ENCODE data around the gene B3GAT2. TPM values are rescaled to one million over a fixed set of nuclear protein-coding genes. Genes with fewer than 3 reads are reported as not detected.

Gene B3GAT2
- total and polyA plus RNA-seq, 2 donors (not counting 1 experiment from before 2014, with no cell fraction given): not detected

- H3K27ac Mint-ChIP-seq: no peak overlapping the region
- H3K4me2 ChIP-seq (replicated peaks; ENCODE audit: low read depth, low read length, poor library complexity, severe bottlenecking): no peak overlapping the region
- H4K20me1 ChIP-seq (ENCODE audit: control insufficient read depth, insufficient read depth, low read length, poor library complexity, severe bottlenecking): no peaks in the 10 kb centered on the region
- H3K9me3 Mint-ChIP-seq (ENCODE audit: insufficient read depth): no peaks in the 10 kb centered on the region
- no peak overlapping the region for H3K4me3 ChIP-seq (ENCODE audit: control extremely low read depth in 1 of 5, extremely low read depth in 1 of 5, insufficient read depth in 1 of 5, low read depth in 2 of 5, low read length in 4 of 5)
- no peak overlapping the region for H3K9ac ChIP-seq (ENCODE audit: low read length)
- WGBS (ENCODE audit: insufficient coverage): 71% methylated on average over 1 of the region's 2 CpGs
- POLR2A ChIA-PET: no interaction called here
- no peak overlapping the region for H3K4me3 Mint-ChIP-seq
- CTCF ChIA-PET: interaction anchor here (0.6 to 2.7 kb wide), 4 partner anchors 15 to 192 kb away, joined by 3 to 13 read pairs (median 6); no protein-coding TSS in a partner anchor
- no peaks in the 10 kb centered on the region for H3K36me3 ChIP-seq (replicated peaks in 1 of 2; ENCODE audit: control extremely low read depth in 1 of 2, control insufficient read depth in 1 of 2, extremely low read depth in 1 of 2, insufficient read depth in 2 of 2, low read length in 1 of 2)
- intact Hi-C loops (cut with micrococcal nuclease): no loop called here
- H3K27me3 Mint-ChIP-seq: peaks cover 27% of the 10 kb centered on the region
- no peaks in the 10 kb centered on the region for H3K9me3 ChIP-seq (ENCODE audit: control extremely low read depth in 1 of 3, control insufficient read depth in 2 of 3, insufficient read depth in 1 of 3, low read length in 2 of 3)
- no peaks in the 10 kb centered on the region for H3K4me1 Mint-ChIP-seq
- H3K79me2 ChIP-seq (ENCODE audit: control insufficient read depth, insufficient read depth, low read length): no peaks in the 10 kb centered on the region
- no peaks in the 10 kb centered on the region for H3K4me1 ChIP-seq (ENCODE audit: control insufficient read depth in 2 of 2, insufficient read depth in 2 of 2, low read length in 2 of 2)
- no peak for DNase-seq
- peaks cover 0 to 6% (median 1%) of the 10 kb centered on the region in 4 experiments for H3K27me3 ChIP-seq (replicated peaks in 1 of 4; ENCODE audit: control extremely low read depth in 1 of 4, control insufficient read depth in 3 of 4, insufficient read depth in 4 of 4, low read length in 3 of 4)
- H3K27ac ChIP-seq (ENCODE audit: low read length in 2 of 2): no peak overlapping the region
- TF ChIP-seq EZH2 (IDR thresholded peaks at IDR 0.05; ENCODE audit: borderline replicate concordance, insufficient read depth, low read depth, low read length, poor library complexity, severe bottlenecking) (no peak), CTCF (IDR thresholded peaks at IDR 0.05) (no peak)
- no peak for ATAC-seq (ENCODE audit: low read depth)
- H2AFZ ChIP-seq (ENCODE audit: insufficient read depth, low read depth, low read length, poor library complexity, severe bottlenecking): no peak overlapping the region
Observed at GRCh38 chr6:70900047-70900446, 56.8 kb downstream of the B3GAT2 start.

- WGBS (ENCODE audit: insufficient coverage): 94% methylated on average over 11 of the region's 12 CpGs
- no peaks in the 10 kb centered on the region for H3K79me2 ChIP-seq (ENCODE audit: control insufficient read depth, insufficient read depth, low read length)
- no peak overlapping the region for H3K4me3 Mint-ChIP-seq
- ChIA-PET CTCF (interaction anchor here (0.5 to 1.5 kb wide), 3 partner anchors 10 to 348 kb away, joined by 3 to 6 read pairs (median 4); no protein-coding TSS in a partner anchor), POLR2A (no interaction called here)
- peaks cover 0 to 6% (median 0%) of the 10 kb centered on the region in 4 experiments for H3K27me3 ChIP-seq (replicated peaks in 1 of 4; ENCODE audit: control extremely low read depth in 1 of 4, control insufficient read depth in 3 of 4, insufficient read depth in 4 of 4, low read length in 3 of 4)
- peaks cover 12% of the 10 kb centered on the region for H3K27me3 Mint-ChIP-seq
- intact Hi-C loops (cut with micrococcal nuclease): no loop called here
- H3K4me3 ChIP-seq (ENCODE audit: control extremely low read depth in 1 of 5, extremely low read depth in 1 of 5, insufficient read depth in 1 of 5, low read depth in 2 of 5, low read length in 4 of 5): no peak overlapping the region
- H3K4me2 ChIP-seq (replicated peaks; ENCODE audit: low read depth, low read length, poor library complexity, severe bottlenecking): no peak overlapping the region
- H3K9ac ChIP-seq (ENCODE audit: low read length): no peak overlapping the region
- H2AFZ ChIP-seq (ENCODE audit: insufficient read depth, low read depth, low read length, poor library complexity, severe bottlenecking): no peak overlapping the region
- H3K9me3 Mint-ChIP-seq (ENCODE audit: insufficient read depth): no peaks in the 10 kb centered on the region
- H3K9me3 ChIP-seq (ENCODE audit: control extremely low read depth in 1 of 3, control insufficient read depth in 2 of 3, insufficient read depth in 1 of 3, low read length in 2 of 3): no peaks in the 10 kb centered on the region
- TF ChIP-seq CTCF (IDR thresholded peaks at IDR 0.05) (no peak), EZH2 (IDR thresholded peaks at IDR 0.05; ENCODE audit: borderline replicate concordance, insufficient read depth, low read depth, low read length, poor library complexity, severe bottlenecking) (no peak)
- no peaks in the 10 kb centered on the region for H4K20me1 ChIP-seq (ENCODE audit: control insufficient read depth, insufficient read depth, low read length, poor library complexity, severe bottlenecking)
- H3K4me1 Mint-ChIP-seq: no peaks in the 10 kb centered on the region
- H3K27ac Mint-ChIP-seq: no peak overlapping the region
- ATAC-seq (ENCODE audit: low read depth) (no peak), DNase-seq (no peak)
- H3K27ac ChIP-seq (ENCODE audit: low read length in 2 of 2): no peak overlapping the region
- no peaks in the 10 kb centered on the region for H3K4me1 ChIP-seq (ENCODE audit: control insufficient read depth in 2 of 2, insufficient read depth in 2 of 2, low read length in 2 of 2)
- no peaks in the 10 kb centered on the region for H3K36me3 ChIP-seq (replicated peaks in 1 of 2; ENCODE audit: control extremely low read depth in 1 of 2, control insufficient read depth in 1 of 2, extremely low read depth in 1 of 2, insufficient read depth in 2 of 2, low read length in 1 of 2)
Observed at GRCh38 chr6:70894001-70894400, 62.9 kb downstream of the B3GAT2 start.

Measured in B cell (primary cell).